Measurements from ENCODE around the gene PLPPR3. TPM values are rescaled to one million over a fixed set of nuclear protein-coding genes. Genes with fewer than 3 reads are reported as not detected.

The PLPPR3 gene
- total and polyA plus RNA-seq, 12 donors, result 0.08 to 1.7 (median 0.14) TPM; not detected in 7

DNA sequence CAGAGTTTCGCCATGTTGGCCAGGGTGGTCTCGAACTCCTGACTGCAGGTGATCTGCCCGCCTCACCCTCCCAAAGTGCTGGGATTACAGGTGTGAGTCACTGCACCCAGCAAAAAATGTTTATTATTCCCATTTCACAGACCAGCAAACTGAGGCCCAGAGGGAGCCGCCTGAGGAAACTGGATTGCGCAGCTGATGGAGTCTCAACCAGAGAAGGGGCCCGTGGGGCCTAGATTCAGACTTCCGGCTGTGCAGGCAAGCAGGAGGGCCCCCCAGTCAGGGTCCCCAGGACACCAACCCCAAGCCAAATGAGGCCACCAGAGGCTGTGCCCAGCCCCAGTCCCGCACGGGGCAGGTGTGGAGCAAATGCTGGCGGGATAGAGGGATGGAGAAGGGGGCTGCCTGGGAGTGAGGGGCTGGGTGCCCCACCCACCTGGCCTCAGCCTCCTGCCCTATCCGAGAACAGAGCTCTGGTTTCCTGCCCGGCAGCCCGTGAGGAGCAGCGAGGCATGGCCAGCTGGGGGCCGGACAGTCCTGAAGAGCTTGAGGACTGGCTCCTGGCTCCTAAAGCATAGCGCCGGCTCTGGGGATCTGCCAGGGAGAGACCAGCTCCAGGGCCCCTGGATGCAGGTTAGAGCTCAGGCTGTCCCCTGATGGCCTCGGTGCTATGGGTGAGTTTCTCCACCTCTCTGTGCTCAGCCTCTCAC is 48.9 kb downstream of the PLPPR3 start:
- H3K27me3 ChIP-seq, result no peaks in the 10 kb centered on the region
- DNase-seq, result no peak
- 79 to 87% (median 82%) methylated on average over 3 to 18 of the region's 18 CpGs for WGBS, 4 donors

DNA sequence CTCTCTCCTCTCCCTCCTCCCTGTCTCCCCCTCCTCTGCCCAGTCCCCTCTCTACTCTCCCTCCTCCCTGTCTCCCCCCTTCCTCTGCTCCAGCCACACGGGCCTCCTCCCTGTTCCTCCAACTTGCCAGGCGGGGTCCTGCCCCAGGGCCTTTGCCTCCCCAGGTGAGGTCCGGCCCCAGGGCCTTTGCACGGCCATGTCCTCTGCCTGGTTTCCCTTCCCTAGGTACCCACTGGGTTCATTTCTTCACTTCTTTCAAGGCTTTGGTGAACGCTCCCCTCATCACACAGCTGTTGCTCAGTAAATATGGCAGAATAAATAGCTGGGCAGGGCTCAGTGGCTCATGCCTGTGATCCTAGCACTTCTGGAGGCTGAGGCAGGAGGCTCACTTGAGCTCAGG is 49.7 kb downstream of the PLPPR3 start:
- H3K27me3 ChIP-seq, result no peaks in the 10 kb centered on the region

More for the DNA sequence above, 48.9 kb downstream of the PLPPR3 start:
- Histone ChIP-seq H3K9me3 (replicated peaks in 1 of 3) (no peaks in the 10 kb centered on the region), H3K27ac (no peak overlapping the region), H3K4me1 (replicated peaks in 1 of 2) (no peaks in the 10 kb centered on the region), H3K36me3 (replicated peaks in 1 of 2) (no peaks in the 10 kb centered on the region), H3K4me3 (no peak overlapping the region)
- intact Hi-C loops (cut with DNase I), result loop anchor here (2.0 to 10.0 kb wide), 4 partner anchors 82 to 222 kb away; partner anchors contain the start of genes CFD (in 1 of the 2), ELANE (in 1 of the 2) and KISS1R (in 1 of the 2)
- no peak for TF ChIP-seq POLR2A (IDR thresholded peaks at IDR 0.05)
- TF ChIP-seq, protein P1, sequence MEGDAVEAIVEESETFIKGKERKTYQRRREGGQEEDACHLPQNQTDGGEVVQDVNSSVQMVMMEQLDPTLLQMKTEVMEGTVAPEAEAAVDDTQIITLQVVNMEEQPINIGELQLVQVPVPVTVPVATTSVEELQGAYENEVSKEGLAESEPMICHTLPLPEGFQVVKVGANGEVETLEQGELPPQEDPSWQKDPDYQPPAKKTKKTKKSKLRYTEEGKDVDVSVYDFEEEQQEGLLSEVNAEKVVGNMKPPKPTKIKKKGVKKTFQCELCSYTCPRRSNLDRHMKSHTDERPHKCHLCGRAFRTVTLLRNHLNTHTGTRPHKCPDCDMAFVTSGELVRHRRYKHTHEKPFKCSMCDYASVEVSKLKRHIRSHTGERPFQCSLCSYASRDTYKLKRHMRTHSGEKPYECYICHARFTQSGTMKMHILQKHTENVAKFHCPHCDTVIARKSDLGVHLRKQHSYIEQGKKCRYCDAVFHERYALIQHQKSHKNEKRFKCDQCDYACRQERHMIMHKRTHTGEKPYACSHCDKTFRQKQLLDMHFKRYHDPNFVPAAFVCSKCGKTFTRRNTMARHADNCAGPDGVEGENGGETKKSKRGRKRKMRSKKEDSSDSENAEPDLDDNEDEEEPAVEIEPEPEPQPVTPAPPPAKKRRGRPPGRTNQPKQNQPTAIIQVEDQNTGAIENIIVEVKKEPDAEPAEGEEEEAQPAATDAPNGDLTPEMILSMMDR (IDR thresholded peaks at IDR 0.05), result no peak

DNA sequence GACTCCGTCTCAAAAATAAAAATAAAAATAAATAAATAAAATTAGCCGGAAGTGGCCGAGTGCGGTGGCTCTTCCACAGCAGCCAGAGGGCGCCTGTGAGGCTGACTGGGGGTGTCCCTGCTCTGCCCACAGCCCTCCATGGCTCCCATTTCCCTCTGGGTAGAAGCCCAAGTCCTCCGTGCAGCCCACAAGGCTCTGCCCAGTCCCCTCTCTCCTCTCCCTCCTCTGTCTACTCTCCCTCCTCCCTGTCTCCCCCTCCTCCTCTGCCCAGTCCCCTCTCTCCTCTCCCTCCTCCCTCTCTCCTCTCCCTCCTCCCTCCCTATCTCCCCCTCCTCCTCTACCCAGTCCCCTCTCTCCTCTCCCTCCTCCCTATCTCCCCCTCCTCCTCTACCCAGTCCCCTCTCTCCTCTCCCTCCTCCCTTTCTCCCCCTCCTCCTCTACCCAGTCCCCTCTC is 50.4 kb downstream of the PLPPR3 start:
- Histone ChIP-seq H3K36me3 (replicated peaks in 1 of 2) (no peaks in the 10 kb centered on the region), H3K4me3 (no peak overlapping the region), H3K27ac (no peak overlapping the region), H3K4me1 (replicated peaks in 1 of 2) (no peaks in the 10 kb centered on the region), H3K9me3 (replicated peaks in 1 of 3) (no peaks in the 10 kb centered on the region), H3K27me3 (no peaks in the 10 kb centered on the region)
- intact Hi-C loops (cut with DNase I), result loop anchor here (5.0 to 10.0 kb wide), 3 partner anchors 83 to 223 kb away; partner anchors contain the start of genes CFD (in 1 of the 2), ELANE (in 1 of the 2) and KISS1R (in 1 of the 2)
- TF ChIP-seq, protein P1 (IDR thresholded peaks at IDR 0.05), result peak; percentile 18 to 54 (median 48)
- TF ChIP-seq POLR2A (IDR thresholded peaks at IDR 0.05), result no peak
- WGBS, 4 donors, result 16 to 31% (median 23%) methylated on average over 6 of the region's 6 CpGs
- DNase-seq, result peak in 1 of 7 donors; percentile 52

More for the DNA sequence above, 49.7 kb downstream of the PLPPR3 start:
- DNase-seq, result no peak
- 80 to 85% (median 82%) methylated on average over 5 of the region's 5 CpGs for whole genome bisulfite sequencing, 4 donors
- intact Hi-C loops (cut with DNase I), result loop anchor here (2.0 to 10.0 kb wide), 4 partner anchors 83 to 223 kb away; partner anchors contain the start of genes CFD (in 1 of the 2), ELANE (in 1 of the 2) and KISS1R (in 1 of the 2)
- Histone ChIP-seq H3K4me1 (replicated peaks in 1 of 2) (no peaks in the 10 kb centered on the region), H3K4me3 (no peak overlapping the region), H3K36me3 (replicated peaks in 1 of 2) (no peaks in the 10 kb centered on the region), H3K27ac (no peak overlapping the region), H3K9me3 (replicated peaks in 1 of 3) (no peaks in the 10 kb centered on the region)
- TF ChIP-seq, protein P1 (IDR thresholded peaks at IDR 0.05), result no peak
- TF ChIP-seq POLR2A (IDR thresholded peaks at IDR 0.05), result no peak

- no peaks in the 10 kb centered on the region for H3K4me1 ChIP-seq (replicated peaks in 1 of 2)
- H3K36me3 ChIP-seq (replicated peaks in 1 of 2), result no peaks in the 10 kb centered on the region
- WGBS, 4 donors, result 66 to 71% (median 69%) methylated on average over 5 to 6 of the region's 6 CpGs
- H3K9me3 ChIP-seq (replicated peaks in 1 of 3), result no peaks in the 10 kb centered on the region
- no peaks in the 10 kb centered on the region for H3K27me3 ChIP-seq
- no peak for DNase-seq
- no peak overlapping the region for H3K27ac ChIP-seq
- no peak overlapping the region for H3K4me3 ChIP-seq
- intact Hi-C loops (cut with DNase I), result loop anchor here (5.0 to 10.0 kb wide), 4 partner anchors 85 to 225 kb away; partner anchors contain the start of genes CFD (in 1 of the 2), ELANE (in 1 of the 2) and KISS1R (in 1 of the 2)
- TF ChIP-seq POLR2A (IDR thresholded peaks at IDR 0.05), result no peak
- TF ChIP-seq, protein P1 (IDR thresholded peaks at IDR 0.05), result no peak
Measured at GRCh38 chr19:769616-770015, 52.1 kb downstream of the PLPPR3 start.
